Esophagus muscularis mucosa (tissue), 4 donors: ENCODE data around the gene SH3RF3. TPM values are rescaled to one million over a fixed set of nuclear protein-coding genes. Genes with fewer than 3 reads are reported as not detected.

ENCODE experiments used
- DNase-seq: peaks from one replicate; pipeline ENCODE4 v3.0.0-alpha.2; 2017; ENCODE audit errors: extremely low spot score
- H3K27ac ChIP-seq, 4 donors: fragments of 200-600 bp; sonication (generic); replicated peaks in 1 of 4; 1 replicate in 3 of 4; 2 replicates in 1 of 4; pipeline ENCODE4 v1.5.1; 2016 to 2019; ENCODE audit warnings: mild to moderate bottlenecking in 1 of 4
- H3K27me3 ChIP-seq, 4 donors: fragments of 200-600 bp; sonication (generic); one replicate each; pipeline versions ENCODE4 v1.5.1 to v1.6.0; 2016 to 2019
- H3K36me3 ChIP-seq, 4 donors: fragments of 200-600 bp; sonication (generic); one replicate each; pipeline ENCODE4 v1.5.1; 2016 to 2019
- H3K4me1 ChIP-seq, 4 donors: fragments of 200-600 bp; sonication (generic); one replicate each; pipeline ENCODE4 v1.5.1; 2016 to 2019
- H3K4me3 ChIP-seq, 4 donors: fragments of 200-600 bp; sonication (generic); 1 replicate in 2 of 4; 2 replicates in 2 of 4; pipeline ENCODE4 v1.5.1; 2016 to 2019; ENCODE audit warnings: mild to moderate bottlenecking in 4 of 4, moderate library complexity in 1 of 4
- H3K9me3 ChIP-seq, 4 donors: fragments of 200-600 bp; sonication (generic); 1 replicate in 3 of 4; 2 replicates in 1 of 4; pipeline ENCODE4 v1.5.1; 2016 to 2019
- CTCF ChIP-seq, 3 experiments: fragments of 200-600 bp in 2 of 3; fragments of 450-650 bp in 1 of 3; sonication (generic) in 2 of 3; IDR thresholded peaks; one replicate each; pipeline ENCODE4 v1.5.1; 2017 to 2019; ENCODE audit warnings: antibody characterized with exemption in 3 of 3, mild to moderate bottlenecking in 2 of 3, moderate library complexity in 1 of 3
- EP300 ChIP-seq: sonication (generic); formaldehyde crosslinking; IDR thresholded peaks from one replicate; pipeline ENCODE4 v1.6.1; 2017; ENCODE audit warnings: antibody characterized with exemption
- POLR2A ChIP-seq: fragments of 450-650 bp; IDR thresholded peaks from one replicate; pipeline ENCODE4 v1.6.1; 2017; ENCODE audit warnings: antibody characterized with exemption, moderate library complexity, mild to moderate bottlenecking, low read depth
- POLR2AphosphoS5 ChIP-seq, 2 donors: sonication (generic); formaldehyde crosslinking; IDR thresholded peaks; one replicate each; pipeline ENCODE4 v1.6.1; 2017; ENCODE audit warnings: antibody characterized with exemption in 2 of 2
- WGBS: methylation state at CpG from one replicate; pipeline ENCODE4 v1.1.5; 2018; 5-methylcytosine and 5-hydroxymethylcytosine counted together
- intact Hi-C: fragments of 100-400 bp; cut with DNase I; formaldehyde crosslinking; loops from one replicate; pipeline ENCODE4 v1.15.1; 2023
- total RNA-seq, 4 donors: library from RNA; depleted of rRNA; stranded (reverse); fragments of >200 nt; gene quantifications; one replicate each; pipeline versions ENCODE4 v1.1.0 to v1.2.1, GENCODE V29; 2016

Gene SH3RF3
- total RNA-seq, 4 donors from 2014 or later: 6.3 to 17.5 (median 11.3) TPM

GRCh38 chr2:109353806-109354745, 225.1 kb downstream of the SH3RF3 start:
- H3K36me3 ChIP-seq: no peaks in the 10 kb centered on the region
- H3K27ac ChIP-seq: no peak overlapping the region
- intact Hi-C loops: no loop called here
- TF ChIP-seq POLR2AphosphoS5 (IDR thresholded peaks at IDR 0.05) (no peak), EP300 (no peak), POLR2A (no peak), CTCF (IDR thresholded peaks at IDR 0.05) (no peak)
- no peak for DNase-seq
- peaks cover 0 to 9% (median 0%) of the 10 kb centered on the region in 4 donors for H3K9me3 ChIP-seq
- WGBS: 92% methylated on average over 22 of the region's 22 CpGs
- H3K4me1 ChIP-seq: peaks cover 22 to 29% (median 27%) of the 10 kb centered on the region in 4 donors
- no peak overlapping the region for H3K4me3 ChIP-seq
- no peaks in the 10 kb centered on the region for H3K27me3 ChIP-seq

GRCh38 chr2:109355192-109355843, 226.3 kb downstream of the SH3RF3 start:
- H3K9me3 ChIP-seq: peaks cover 0 to 9% (median 0%) of the 10 kb centered on the region in 4 donors
- no peak overlapping the region for H3K4me3 ChIP-seq
- 99% methylated on average over 8 of the region's 8 CpGs for WGBS
- H3K27ac ChIP-seq: no peak overlapping the region
- TF ChIP-seq EP300 (no peak), CTCF (IDR thresholded peaks at IDR 0.05) (no peak), POLR2A (no peak), POLR2AphosphoS5 (IDR thresholded peaks at IDR 0.05) (no peak)
- intact Hi-C loops: no loop called here
- H3K27me3 ChIP-seq: no peaks in the 10 kb centered on the region
- no peaks in the 10 kb centered on the region for H3K36me3 ChIP-seq
- peaks cover 12 to 17% (median 15%) of the 10 kb centered on the region in 4 donors for H3K4me1 ChIP-seq
- no peak for DNase-seq

- Histone ChIP-seq H3K4me3 (no peak overlapping the region), H3K9me3 (peaks cover 0 to 14% (median 2%) of the 10 kb centered on the region in 4 donors), H3K36me3 (no peaks in the 10 kb centered on the region), H3K27me3 (no peaks in the 10 kb centered on the region), H3K4me1 (peaks cover under 1 to 5% (median 3%) of the 10 kb centered on the region in 4 donors), H3K27ac (no peak overlapping the region)
- no peak for DNase-seq
- intact Hi-C loops: no loop called here
- WGBS: 94% methylated on average over 7 of the region's 7 CpGs
- TF ChIP-seq CTCF (IDR thresholded peaks at IDR 0.05) (no peak), POLR2A (no peak), EP300 (no peak), POLR2AphosphoS5 (IDR thresholded peaks at IDR 0.05) (no peak)
Measured at GRCh38 chr2:109356324-109357035, 227.5 kb downstream of the SH3RF3 start.

- no peak overlapping the region for H3K27ac ChIP-seq
- no peaks in the 10 kb centered on the region for H3K27me3 ChIP-seq
- H3K4me1 ChIP-seq: peaks cover 0 to 8% (median 6%) of the 10 kb centered on the region in 4 donors
- H3K4me3 ChIP-seq: no peak overlapping the region
- H3K9me3 ChIP-seq: peaks cover 0 to 5% (median 2%) of the 10 kb centered on the region in 4 donors
- H3K36me3 ChIP-seq: no peaks in the 10 kb centered on the region
- WGBS: 98% methylated on average over 4 of the region's 4 CpGs
- intact Hi-C loops: no loop called here
- no peak for TF ChIP-seq POLR2AphosphoS5 (IDR thresholded peaks at IDR 0.05)
- TF ChIP-seq CTCF (IDR thresholded peaks at IDR 0.05): no peak
- TF ChIP-seq POLR2A: no peak
- TF ChIP-seq EP300: no peak
- no peak for DNase-seq
Measured at GRCh38 chr2:109364217-109364616, 235.2 kb downstream of the SH3RF3 start.
